Epithelial cell of alveolus of lung (primary cell): Measurements from ENCODE around the gene DPH6. TPM values are rescaled to one million over a fixed set of nuclear protein-coding genes. Genes with fewer than 3 reads are reported as not detected.

Experiments used
- total RNA-seq: library from RNA; depleted of rRNA; stranded (reverse); fragments of >200 nt; gene quantifications from 2 replicates; pipeline ENCODE4 v1.2.1, GENCODE V29; 2015

Gene DPH6
- 5.5 and 8.3 TPM in 2 replicates for total RNA-seq

GRCh38 chr15:35545824-35546510 is at the start of gene DPH6:
DPH6 (minus strand) TSS chr15:35546165; CDS start chr15:35546141, 24 bp downstream.

